Large intestine (tissue), 3 donors: ENCODE measurements around the gene LIME1. TPM values are rescaled to one million over a fixed set of nuclear protein-coding genes. Genes with fewer than 3 reads are reported as not detected.
A peak's percentile ranks its signal among the peaks of the same experiment; 100 is the strongest.

ENCODE experiments used
- DNase-seq, 2 donors: peaks; one replicate each; pipeline versions ENCODE4 v3.0.0 to v3.0.0-alpha.2; 2013
- H3K27ac ChIP-seq: one replicate; pipeline ENCODE4 v1.5.1; 2013; ENCODE audit warnings: low read length
- H3K27me3 ChIP-seq: 2 replicates; pipeline ENCODE4 v1.6.1; 2013; ENCODE audit warnings: low read length; ENCODE audit not compliant: control insufficient read depth, insufficient read depth
- H3K36me3 ChIP-seq: 2 replicates; pipeline ENCODE4 v1.6.1; 2013; ENCODE audit warnings: low read length; ENCODE audit not compliant: control insufficient read depth, insufficient read depth
- H3K4me1 ChIP-seq: one replicate; pipeline ENCODE4 v1.6.1; 2013; ENCODE audit warnings: low read length; ENCODE audit not compliant: control insufficient read depth, insufficient read depth
- H3K4me3 ChIP-seq: one replicate; pipeline ENCODE4 v1.5.1; 2013; ENCODE audit warnings: low read length
- H3K9me3 ChIP-seq: one replicate; pipeline ENCODE4 v1.6.1; 2013; ENCODE audit warnings: mild to moderate bottlenecking, low read depth, low read length, moderate library complexity; ENCODE audit not compliant: control insufficient read depth
- WGBS: methylation state at CpG from one replicate; pipeline ENCODE4 v1.1.5; 2013; ENCODE audit warnings: low lambda C conversion rate; ENCODE audit not compliant: insufficient coverage; 5-methylcytosine and 5-hydroxymethylcytosine counted together
- polyA plus RNA-seq: library from polyadenylated mRNA; unstranded; fragments of 120-200 nt; gene quantifications from one replicate; pipeline ENCODE4 v1.2.1, GENCODE V29; 2013

The LIME1 gene
- polyA plus RNA-seq, 1 donor = 7.5 TPM

- no CpG with 5 or more reads among the region's 11 CpGs for WGBS
- DNase-seq = no peak
- Histone ChIP-seq H3K27me3 (no peaks in the 10 kb centered on the region), H3K27ac (no peak overlapping the region), H3K9me3 (no peaks in the 10 kb centered on the region), H3K36me3 (peaks cover 32% of the 10 kb centered on the region), H3K4me1 (peaks cover 15% of the 10 kb centered on the region), H3K4me3 (no peak overlapping the region)
Measured at GRCh38 chr20:63703976-63704748, 32.3 kb upstream of the LIME1 start.

DNA sequence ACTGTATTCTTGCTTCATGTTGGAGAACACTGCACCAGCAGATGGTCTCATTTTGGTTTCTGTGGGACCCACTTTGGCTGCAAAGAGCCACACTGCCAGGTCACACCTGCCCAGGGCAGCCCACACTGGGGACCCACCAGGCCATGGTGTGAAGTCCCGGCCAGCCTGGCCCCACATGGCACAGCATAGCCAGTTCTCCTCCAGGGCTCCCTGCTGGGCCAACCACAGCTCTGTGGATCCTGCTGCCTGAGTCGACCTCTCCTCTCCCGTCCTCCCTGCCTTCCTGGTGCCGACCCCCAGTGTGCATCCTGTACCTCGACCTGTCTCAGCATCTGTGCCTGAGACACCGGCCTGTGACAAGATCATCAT lies 31.7 kb upstream of the LIME1 start:
- no CpG with 5 or more reads among the region's 6 CpGs for WGBS
- DNase-seq = no peak
- H3K4me1 ChIP-seq = peaks cover 17% of the 10 kb centered on the region
- H3K36me3 ChIP-seq = peaks cover 36% of the 10 kb centered on the region
- H3K27ac ChIP-seq = no peak overlapping the region
- H3K9me3 ChIP-seq = no peaks in the 10 kb centered on the region
- no peaks in the 10 kb centered on the region for H3K27me3 ChIP-seq
- no peak overlapping the region for H3K4me3 ChIP-seq

- DNase-seq = no peak
- no peaks in the 10 kb centered on the region for H3K27me3 ChIP-seq
- H3K27ac ChIP-seq = no peak overlapping the region
- no peak overlapping the region for H3K4me3 ChIP-seq
- H3K36me3 ChIP-seq = peaks cover 38% of the 10 kb centered on the region
- peaks cover 17% of the 10 kb centered on the region for H3K4me1 ChIP-seq
- no CpG with 5 or more reads among the region's 8 CpGs for WGBS
- no peaks in the 10 kb centered on the region for H3K9me3 ChIP-seq
Measured at GRCh38 chr20:63705232-63706026, 31.0 kb upstream of the LIME1 start.

GRCh38 chr20:63706027-63706695 lies 30.3 kb upstream of the LIME1 start:
- no peak for DNase-seq
- Histone ChIP-seq H3K4me3 (peak overlapping the region; percentile 74), H3K4me1 (peaks cover 17% of the 10 kb centered on the region), H3K27ac (no peak overlapping the region), H3K27me3 (no peaks in the 10 kb centered on the region), H3K9me3 (no peaks in the 10 kb centered on the region), H3K36me3 (peaks cover 44% of the 10 kb centered on the region)
- whole genome bisulfite sequencing = no CpG with 5 or more reads among the region's 12 CpGs

DNA sequence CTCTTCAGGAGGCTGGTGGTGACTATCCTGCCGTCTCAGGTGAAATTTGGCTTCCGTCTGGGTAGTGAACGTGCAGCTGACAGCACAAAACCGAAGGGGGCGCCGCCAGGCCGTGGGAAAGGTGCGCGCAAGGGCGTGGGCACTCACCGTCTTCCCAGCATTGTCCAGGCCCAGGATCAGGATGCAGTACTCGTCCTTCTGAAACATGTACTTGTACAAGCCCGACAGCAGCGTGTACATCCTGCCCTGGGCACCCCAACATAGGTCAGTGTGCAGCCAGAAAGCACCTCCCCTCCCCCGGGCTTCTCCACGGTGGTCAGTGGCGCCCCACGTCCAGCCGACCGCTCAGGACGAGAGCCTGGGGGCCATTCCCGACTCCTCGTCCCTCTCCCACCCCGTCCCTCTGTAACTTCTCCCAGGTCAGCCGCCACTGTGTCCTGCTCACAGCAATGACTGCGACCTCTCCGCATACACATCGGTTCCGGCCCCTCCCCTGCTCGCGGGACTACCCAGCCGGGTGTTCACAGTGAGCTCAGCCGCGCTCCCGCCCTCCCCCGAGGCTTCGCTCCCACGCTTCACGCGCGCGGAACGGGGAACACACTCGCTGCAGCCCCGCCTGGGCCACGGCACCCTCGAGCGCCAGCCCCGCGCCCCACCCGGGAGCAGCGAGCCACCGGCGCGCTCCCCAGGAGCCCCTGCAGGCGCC lies 29.5 kb upstream of the LIME1 start:
- no CpG with 5 or more reads among the region's 56 CpGs for WGBS

GRCh38 chr20:63707558-63708300 lies 28.7 kb upstream of the LIME1 start, which contains the start of the genes ARFRP1 and ZGPAT:
Gene ARFRP1, minus strand, starts transcription at chr20:63707976. Its CDS starts 885 bp downstream, at chr20:63707091.
Gene ZGPAT, plus strand, starts transcription at chr20:63708039. Its CDS starts 542 bp downstream, at chr20:63708581.
- no CpG with 5 or more reads among the region's 98 CpGs for WGBS
- H3K4me3 ChIP-seq = peak within 1 kb of the TSS; percentile 74
- peak within 1 kb of the TSS; percentile 48 for H3K27ac ChIP-seq
- no peaks in the 10 kb centered on the region for H3K27me3 ChIP-seq
- H3K36me3 ChIP-seq = peaks cover 55% of the 10 kb centered on the region
- H3K9me3 ChIP-seq = no peaks in the 10 kb centered on the region
- DNase-seq = peak; percentile 82 to 91
- peaks cover 17% of the 10 kb centered on the region for H3K4me1 ChIP-seq

More for the DNA sequence above, 29.5 kb upstream of the LIME1 start:
- H3K27ac ChIP-seq = peak overlapping the region; percentile 48
- no peaks in the 10 kb centered on the region for H3K27me3 ChIP-seq
- peaks cover 17% of the 10 kb centered on the region for H3K4me1 ChIP-seq
- no peaks in the 10 kb centered on the region for H3K9me3 ChIP-seq
- peak in 1 of 2 donors; percentile 50 for DNase-seq
- peaks cover 50% of the 10 kb centered on the region for H3K36me3 ChIP-seq
- H3K4me3 ChIP-seq = peak overlapping the region; percentile 74

DNA sequence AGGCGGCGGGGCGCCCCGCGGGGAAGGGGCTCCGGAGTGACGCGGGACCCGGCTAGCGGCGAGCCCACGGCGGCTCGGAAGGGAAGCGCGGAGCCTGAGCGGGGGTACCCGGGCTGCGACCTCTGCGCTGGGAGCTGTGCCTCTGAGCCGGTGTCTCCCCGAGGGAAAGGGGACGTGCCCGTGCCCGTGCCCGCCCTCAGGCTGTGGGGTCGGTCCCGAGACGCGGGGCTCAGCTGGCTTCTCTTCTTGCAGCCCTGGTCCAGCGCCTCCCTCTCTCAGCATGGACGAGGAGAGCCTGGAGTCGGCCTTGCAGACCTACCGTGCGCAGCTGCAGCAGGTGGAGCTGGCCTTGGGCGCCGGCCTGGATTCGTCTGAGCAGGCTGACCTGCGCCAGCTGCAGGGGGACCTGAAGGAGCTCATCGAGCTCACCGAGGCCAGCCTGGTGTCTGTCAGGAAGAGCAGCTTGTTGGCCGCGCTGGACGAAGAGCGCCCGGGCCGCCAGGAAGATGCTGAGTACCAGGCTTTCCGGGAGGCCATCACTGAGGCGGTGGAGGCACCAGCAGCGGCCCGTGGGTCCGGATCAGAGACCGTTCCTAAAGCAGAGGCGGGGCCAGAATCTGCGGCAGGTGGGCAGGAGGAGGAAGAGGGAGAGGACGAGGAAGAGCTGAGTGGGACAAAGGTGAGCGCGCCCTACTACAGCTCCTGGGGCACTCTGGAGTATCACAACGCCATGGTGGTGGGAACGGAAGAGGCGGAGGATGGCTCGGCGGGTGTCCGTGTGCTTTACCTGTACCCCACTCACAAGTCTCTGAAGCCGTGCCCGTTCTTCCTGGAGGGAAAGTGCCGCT lies 27.9 kb upstream of the LIME1 start:
- H3K4me1 ChIP-seq = peaks cover 17% of the 10 kb centered on the region
- H3K9me3 ChIP-seq = no peaks in the 10 kb centered on the region
- no peak for DNase-seq
- no peaks in the 10 kb centered on the region for H3K27me3 ChIP-seq
- peaks cover 55% of the 10 kb centered on the region for H3K36me3 ChIP-seq
- H3K4me3 ChIP-seq = peak overlapping the region; percentile 74
- no CpG with 5 or more reads among the region's 67 CpGs for WGBS
- no peak overlapping the region for H3K27ac ChIP-seq

DNA sequence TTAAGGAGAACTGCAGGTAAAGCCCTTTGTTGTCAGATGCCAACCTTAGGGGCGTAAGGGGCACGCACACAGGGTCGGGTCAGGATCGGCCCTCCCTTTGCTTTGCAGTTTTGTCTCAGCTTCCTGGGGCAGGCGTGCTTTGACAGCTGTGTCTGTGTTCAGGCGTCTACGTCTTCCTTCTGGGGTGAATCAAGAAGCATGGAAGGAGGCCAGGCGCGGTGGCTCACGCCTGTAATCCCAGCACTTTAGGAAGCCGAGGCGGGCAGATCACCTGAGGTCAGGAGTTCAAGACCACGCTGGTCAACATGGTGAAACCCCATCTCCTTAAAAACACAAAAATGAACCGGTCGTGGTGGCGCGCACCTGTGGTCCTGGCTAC lies 27.3 kb upstream of the LIME1 start:
- no CpG with 5 or more reads among the region's 17 CpGs for WGBS
- no peak for DNase-seq
- Histone ChIP-seq H3K4me3 (peak overlapping the region; percentile 74), H3K4me1 (peaks cover 17% of the 10 kb centered on the region), H3K27me3 (no peaks in the 10 kb centered on the region), H3K27ac (no peak overlapping the region), H3K9me3 (no peaks in the 10 kb centered on the region), H3K36me3 (peaks cover 53% of the 10 kb centered on the region)

- Histone ChIP-seq H3K27me3 (no peaks in the 10 kb centered on the region), H3K36me3 (peaks cover 39% of the 10 kb centered on the region), H3K4me3 (no peak overlapping the region), H3K27ac (no peak overlapping the region), H3K9me3 (peaks cover 10% of the 10 kb centered on the region), H3K4me1 (peaks cover 14% of the 10 kb centered on the region)
- WGBS = 100% methylated on average over 1 of the region's 12 CpGs
- no peak for DNase-seq
Measured at GRCh38 chr20:63711085-63711645, 25.3 kb upstream of the LIME1 start.
